ENCODE data around the gene COG1.

COG1 gene

DNA sequence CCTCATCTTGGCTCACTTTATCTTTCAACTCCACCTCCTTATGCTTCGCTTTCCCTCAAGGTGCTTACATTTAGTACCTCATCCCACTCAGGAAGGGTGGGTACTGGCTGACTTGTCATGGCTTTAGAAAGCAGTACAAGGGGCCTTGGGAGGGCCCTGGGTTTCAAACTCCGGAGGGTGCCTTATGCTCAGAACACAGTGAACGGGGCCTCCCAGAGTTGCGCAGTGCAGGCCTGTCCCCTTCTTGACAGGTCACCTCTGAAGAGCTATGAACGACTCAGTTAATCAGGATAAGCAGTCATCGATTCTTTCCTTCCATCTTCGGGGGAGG is 6.0 kb downstream of the COG1 start:
- DNase-seq (ENCODE audit: low read depth in 2 of 2): no peak

DNA sequence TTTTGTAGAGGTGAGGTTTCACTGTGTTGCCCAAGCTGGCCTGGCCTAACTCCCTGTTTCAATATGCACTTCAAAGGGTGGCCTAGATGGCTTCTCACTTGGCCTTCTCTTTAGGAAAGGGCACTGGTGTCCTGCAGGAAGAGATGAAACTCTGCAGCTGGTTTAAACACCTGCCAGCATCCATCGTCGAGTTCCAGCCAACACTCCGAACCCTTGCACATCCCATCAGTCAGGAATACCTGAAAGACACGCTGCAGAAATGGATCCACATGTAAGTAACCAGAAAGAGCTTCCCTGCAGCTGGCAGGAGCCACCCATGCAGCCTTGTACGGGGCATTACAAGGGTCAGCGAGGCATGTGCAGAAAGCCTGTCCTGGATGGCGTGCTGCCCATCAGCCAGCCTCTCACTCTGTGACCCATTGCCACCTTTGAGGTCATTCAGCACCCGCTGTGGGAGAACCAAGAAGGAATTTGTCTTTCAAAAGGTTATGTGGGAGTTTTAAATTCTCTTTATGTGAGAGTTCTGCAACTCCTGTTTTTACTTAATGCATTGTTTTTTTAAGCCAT is 7.0 kb downstream of the COG1 start:
- DNase-seq (ENCODE audit: low read depth in 2 of 2): no peak

DNA sequence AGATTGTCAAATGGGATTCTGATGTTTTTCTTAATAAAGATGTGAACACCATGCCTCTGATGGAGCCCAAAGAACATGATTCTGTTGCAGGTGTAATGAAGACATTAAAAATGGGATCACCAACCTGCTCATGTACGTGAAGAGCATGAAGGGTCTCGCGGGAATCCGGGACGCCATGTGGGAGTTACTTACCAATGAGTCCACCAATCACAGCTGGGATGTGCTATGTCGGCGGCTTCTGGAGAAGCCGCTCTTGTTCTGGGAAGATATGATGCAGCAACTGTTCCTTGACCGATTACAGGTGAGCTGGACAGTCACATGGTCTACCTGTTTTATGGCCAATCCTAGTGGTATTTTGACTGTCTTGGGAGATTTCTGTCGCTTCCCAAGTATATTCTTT is 7.6 kb downstream of the COG1 start:
- DNase-seq (ENCODE audit: low read depth in 2 of 2): no peak

DNA sequence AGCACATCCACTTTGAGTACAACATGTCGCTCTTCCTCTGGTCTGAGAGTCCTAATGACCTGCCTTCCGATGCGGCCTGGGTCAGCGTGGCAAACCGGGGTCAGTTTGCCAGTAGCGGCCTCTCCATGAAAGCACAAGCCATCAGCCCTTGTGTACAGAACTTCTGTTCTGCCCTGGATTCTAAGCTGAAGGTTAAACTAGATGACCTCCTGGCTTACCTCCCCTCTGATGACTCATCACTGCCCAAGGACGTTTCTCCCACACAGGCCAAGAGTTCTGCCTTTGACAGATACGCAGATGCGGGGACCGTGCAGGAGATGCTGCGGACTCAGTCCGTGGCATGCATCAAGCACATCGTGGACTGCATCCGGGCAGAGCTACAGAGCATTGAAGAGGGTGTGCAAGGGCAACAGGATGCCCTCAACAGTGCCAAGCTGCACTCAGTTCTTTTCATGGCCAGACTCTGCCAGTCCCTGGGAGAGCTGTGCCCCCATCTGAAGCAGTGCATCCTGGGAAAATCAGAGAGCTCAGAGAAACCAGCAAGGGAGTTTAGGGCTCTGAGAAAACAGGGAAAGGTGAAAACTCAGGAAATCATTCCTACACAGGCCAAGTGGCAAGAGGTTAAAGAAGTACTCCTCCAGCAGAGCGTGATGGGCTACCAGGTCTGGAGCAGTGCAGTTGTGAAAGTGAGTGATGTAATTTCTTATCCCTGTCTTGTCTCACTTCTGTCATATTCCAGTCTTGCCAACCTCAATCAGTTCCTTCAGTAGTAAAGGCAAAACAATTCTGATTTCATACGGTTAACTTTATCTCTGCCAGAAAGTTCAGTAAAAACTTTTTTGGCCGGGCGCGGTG is 8.6 kb downstream of the COG1 start:
- no peak for DNase-seq (ENCODE audit: low read depth in 2 of 2)

DNA sequence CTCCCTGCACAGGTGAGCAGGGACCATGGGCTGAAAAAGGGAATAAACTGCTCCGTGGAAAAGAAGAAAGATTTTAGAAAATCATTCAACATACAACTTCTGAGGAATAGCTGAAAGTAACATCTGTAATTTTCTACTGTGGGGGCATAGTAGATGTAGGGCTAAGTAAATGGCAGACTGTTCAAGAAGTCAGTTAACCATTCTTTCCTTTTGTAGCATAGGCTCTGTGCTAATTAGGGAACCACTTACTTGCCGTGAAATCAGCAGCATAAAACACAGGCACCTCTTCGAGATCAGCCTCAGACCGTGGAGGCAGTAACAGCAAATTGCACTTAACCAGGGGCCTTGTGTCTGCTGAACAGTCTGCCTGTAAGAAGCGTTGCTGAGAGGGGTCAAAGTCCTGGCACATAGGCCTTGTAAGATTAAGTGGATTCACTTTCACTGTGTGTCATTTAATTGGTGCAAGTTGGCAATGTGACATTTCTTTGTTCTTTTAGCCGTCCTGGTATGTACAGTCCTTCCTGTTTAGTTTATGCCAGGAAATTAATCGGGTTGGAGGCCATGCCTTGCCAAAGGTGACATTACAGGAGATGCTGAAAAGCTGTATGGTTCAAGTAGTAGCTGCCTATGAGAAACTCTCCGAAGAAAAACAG is 10.4 kb downstream of the COG1 start:
- DNase-seq (ENCODE audit: low read depth in 2 of 2): no peak

DNA sequence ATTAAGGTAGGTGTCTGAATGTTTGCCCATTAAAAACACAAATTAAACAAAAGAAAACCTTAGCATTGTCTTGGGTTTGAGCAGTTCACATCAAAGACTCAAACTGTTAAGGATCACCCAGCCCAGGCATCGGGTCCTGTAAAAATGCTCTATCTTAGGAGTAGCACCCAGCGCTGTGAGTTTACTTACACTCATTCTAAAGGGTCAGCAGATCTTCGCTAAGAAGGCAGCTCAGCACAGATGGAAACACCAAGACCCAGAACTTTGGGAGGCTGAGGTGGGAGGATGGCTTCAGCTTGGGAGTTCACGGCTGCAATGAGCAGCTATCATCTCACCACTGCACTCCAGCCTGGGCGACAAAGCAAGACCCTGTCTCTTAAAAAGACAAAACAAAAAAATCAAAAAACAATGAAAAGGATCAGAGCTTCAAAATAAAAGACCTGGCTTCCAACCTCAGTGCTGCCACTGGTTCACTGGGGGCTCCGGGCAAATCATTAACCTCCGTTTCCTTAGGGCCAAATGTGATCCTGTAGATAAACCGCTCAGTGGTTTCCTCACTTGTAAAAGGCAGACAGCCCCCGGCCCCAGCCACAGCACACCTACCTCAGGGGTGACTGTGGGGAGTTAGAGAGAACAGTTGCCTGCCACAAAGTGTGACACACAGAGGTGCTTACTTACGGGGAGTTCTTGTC is 11.1 kb downstream of the COG1 start:
- DNase-seq (ENCODE audit: low read depth in 2 of 2): no peak

DNA sequence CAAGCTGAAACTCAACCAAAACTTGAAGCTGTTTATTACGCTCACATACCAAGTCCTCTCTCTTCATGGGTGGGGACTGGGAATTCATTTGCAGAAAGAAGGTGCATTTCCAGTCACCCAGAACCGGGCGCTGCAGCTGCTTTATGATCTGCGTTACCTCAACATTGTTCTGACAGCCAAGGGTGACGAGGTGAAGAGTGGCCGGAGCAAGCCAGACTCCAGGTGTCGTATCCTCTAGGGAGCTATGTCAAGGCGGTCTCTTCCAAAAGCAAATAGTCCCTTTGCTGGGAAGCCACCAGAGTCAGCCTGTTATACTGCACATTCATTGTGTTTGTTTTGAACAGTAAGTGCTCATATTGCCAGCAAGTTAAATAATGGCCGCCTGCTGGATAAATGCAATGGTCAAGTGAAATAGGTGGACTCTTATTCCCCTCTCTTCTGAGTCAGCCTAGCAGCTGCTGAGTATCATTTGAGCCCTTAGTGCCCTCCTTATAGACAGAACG is 12.7 kb downstream of the COG1 start:
- no peak for DNase-seq (ENCODE audit: low read depth in 2 of 2)

DNA sequence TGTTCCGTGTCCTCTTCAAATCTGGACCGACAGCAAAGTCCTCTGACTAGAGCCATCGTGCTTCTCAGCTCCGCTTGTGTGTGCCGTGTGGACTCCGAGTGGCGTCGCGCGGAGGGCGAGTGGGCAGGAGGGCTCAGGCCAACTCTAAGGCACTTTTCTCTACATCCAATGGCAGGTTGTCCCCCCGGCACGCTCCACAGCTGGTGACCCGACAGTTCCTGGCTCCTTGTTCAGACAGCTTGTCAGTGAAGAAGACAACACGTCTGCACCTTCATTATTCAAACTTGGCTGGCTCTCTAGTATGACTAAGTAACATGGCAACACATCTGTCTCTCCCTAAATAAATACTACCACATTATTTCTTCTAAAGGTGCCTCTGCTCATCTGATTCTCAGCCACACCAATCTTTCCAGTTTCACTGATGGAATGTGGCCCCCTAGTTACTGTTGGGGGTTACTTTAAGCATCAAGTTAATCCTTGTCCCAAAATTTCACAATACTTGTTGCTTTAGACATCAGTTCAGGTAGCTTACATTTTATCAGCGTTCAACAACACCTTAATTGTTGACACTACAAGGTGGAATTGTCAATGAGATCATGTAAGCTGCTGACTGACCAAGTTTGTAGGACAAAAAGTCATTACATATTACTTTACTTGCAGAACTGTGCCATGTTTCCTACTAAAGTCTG is 15.4 kb downstream of the COG1 start:
- no peak for DNase-seq (ENCODE audit: low read depth in 2 of 2)

DNA sequence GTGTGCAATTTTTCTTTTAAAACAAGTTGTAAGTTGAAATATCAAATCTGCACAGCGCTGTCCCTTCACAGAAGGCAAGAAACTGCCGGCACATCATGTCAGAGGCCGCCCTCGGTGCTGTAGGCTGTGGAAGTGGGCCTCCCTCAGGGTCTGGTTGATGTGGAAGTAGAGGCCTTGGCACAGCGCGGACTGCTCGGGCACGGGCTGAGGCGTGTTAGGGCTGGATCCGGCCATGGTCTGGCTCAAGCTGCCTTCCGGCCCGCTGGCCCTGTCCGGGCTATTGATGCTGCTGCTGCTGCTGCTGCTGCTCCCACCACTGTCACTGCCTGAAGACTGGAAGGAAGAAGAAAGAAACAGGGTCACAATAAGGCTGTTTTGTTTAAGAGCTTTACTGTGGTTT is 16.6 kb downstream of the COG1 start:
- DNase-seq (ENCODE audit: low read depth in 2 of 2): no peak

DNA sequence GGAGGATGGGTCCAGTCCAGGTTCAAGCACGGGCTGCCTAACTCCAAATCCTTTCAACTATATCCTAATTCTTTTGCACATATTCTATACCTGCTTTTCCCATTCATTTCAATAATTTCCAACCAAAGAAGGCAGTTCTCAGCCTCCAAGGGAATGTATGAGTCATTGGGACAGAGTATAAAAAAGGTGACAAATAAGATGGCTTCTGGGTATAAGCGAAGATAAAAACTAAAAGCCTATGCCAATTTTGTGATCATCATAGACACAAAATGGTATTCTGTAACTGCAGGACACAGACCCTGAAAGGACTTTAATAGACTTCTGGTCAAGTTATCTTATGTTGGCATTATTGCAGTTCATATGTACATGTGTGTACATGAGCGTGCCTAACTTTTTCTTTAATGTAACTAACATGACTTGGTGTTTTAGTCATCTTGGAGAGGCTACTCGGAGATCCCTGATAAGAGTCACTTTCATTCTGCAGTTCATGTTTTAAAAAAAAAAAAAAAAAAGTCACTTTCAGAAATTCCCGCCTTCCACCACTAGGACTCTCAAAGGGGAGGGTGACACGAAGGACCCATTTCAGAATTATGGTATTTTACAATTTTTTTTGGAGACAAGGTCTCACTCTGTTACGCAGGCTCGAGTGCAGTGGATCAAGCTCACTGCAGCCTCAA is 17.3 kb downstream of the COG1 start:
- no peak for DNase-seq (ENCODE audit: low read depth in 2 of 2)

DNA sequence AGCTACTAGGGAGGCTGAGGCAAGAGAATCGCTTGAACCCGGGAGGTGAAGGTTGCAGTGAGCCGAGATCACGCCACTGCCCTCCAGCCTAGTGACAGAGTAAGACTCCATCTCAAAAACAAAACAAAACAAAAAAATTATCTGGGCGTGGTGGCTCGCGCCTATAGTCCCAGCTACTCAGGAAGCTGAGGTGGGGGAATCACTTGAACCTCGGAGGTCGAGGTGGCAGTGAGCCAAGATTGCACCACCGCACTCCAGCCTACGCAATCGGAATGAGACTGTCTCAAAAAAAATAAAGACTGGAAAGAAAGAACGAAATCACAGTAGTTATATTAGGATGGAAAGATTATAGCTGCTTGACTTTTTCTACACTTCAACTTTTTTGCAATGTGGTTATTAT is 18.9 kb downstream of the COG1 start:
- peak in 1 of 2 donors; percentile 52 for DNase-seq (ENCODE audit: low read depth in 2 of 2)

DNA sequence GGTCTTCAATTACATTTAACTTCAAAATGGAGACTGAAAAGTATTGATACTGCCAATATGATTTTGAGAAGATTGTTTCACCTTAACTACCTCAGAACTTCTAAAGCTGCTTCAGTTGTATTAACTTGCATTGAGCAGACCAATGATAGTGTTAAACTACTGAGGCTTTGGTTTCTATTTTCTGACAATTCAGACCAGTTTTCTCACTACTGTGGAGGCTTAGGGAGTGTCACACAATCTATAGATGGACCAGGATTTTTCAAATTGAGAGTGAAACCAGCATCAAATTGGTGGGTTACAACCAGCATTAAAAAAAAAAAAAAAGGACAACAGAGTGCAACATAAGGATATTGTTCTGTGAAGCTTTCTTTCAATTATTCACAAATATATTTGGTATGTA is 21.2 kb downstream of the COG1 start:
- DNase-seq (ENCODE audit: low read depth in 2 of 2): no peak

DNA sequence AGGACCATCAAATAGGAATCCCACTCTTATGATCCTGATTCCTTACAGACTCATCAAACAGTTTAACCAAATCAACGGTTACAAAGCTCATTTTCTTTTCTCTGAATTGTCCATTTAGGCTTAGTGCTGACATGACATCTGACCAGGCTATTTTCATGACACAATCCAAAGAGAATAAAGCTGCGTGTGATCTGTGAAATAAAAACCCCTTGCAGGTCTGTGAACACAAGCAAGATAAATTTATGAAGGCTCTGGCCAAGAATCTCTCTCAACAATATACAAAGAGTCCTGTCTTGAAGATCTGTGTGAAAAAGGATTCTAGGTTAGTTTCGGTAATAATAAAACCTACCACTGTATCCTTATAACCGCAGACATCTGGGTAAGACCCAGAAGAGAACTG is 22.0 kb downstream of the COG1 start:
- DNase-seq (ENCODE audit: low read depth in 2 of 2): no peak

DNA sequence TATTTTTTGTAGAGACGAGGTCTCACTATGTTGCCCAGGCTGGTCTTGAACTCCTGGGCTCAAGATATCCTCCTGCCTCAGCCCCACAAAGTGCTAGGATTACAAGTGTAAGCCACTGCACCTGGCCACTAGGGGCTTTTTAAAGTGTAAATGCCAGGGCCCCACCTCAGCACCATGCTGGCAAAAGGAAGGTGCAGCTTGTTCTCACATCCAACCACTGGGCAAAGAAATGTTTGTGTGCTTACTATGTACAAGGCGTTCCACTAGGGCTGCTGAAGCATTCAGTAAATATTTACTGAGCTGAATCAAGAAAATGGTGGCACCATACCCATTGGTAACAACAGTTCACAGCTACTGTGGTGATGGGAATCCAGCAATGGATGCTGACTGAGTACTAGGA is 22.6 kb downstream of the COG1 start:
- DNase-seq (ENCODE audit: low read depth in 2 of 2): no peak

DNA sequence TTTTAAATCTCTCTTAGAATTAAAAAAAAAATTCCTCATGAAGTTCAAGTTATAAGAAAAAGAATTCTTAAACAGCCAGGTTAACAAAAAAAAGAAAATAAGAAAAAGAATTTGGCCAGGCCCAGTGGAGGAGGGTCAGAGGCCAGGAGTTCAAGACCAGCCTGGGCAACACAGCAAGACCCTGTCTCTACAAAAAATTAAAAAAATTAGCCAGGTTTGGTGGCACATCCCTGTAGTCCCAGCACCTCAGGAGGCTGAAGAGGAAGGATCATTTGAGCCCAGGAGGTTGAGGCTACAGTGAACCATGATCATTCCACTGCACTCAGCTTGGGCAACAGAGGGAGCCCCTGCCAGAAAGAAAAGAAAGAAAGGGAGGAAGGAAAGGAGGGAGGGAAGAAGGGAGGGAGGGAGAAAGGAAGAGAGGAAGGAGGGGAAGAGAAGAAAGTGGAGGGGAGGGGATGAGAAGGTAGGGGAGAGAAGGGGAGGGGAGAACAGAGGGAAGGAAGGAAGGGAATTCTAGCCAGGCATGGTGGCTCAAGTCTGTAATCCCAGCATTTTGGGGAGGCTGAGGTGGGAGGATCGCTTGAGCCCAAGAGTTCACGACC is 30.9 kb downstream of the COG1 start:
- no peak for DNase-seq (ENCODE audit: low read depth in 2 of 2)

DNA sequence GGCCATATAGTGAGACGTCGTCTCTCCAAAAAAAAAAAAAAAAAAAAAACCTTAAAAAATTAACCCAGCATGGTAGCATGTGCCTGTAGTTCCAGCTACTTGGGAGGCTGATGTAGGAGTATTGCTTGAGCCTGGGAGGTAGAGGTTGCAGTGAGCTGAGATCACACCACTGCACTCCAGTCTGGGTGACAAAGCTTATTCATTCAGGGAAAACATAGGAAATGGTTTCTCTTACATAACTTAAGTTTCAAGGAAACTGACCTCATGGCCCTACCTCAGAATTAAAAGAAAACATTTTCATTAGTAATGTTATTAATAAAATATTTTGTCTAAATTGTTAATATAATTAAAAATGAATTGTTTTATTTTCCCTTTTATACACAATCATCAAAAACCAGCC is 31.4 kb downstream of the COG1 start:
- no peak for DNase-seq (ENCODE audit: low read depth in 2 of 2)

DNA sequence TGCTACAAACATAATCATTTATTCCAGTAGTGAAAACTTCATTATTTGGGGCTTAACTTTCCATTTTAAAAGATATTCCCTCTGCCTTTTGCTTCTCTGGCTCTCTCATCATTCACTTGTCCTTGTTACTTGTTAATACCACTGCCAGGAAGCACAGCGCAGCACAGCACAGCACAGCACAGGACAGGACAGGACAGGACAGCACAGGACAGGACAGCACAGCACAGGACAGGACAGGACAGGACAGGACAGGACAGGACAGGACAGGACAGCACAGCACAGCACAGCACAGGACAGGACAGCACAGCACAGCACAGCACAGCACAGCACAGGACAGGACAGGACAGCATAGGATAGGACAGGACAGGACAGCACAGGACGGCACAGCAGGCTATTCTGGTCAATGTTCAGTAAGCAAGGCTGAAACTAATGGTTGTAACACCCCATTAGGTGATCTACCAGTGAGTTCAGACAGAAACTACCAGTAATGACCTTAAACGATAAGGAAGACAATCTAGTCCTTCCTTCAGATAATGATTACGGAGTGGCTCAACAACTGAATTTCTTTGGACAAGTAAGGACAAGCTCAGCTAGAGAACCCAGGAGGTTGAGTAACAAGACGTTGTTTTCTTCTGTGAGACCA is 31.9 kb downstream of the COG1 start:
- no peak for DNase-seq (ENCODE audit: low read depth in 2 of 2)

DNA sequence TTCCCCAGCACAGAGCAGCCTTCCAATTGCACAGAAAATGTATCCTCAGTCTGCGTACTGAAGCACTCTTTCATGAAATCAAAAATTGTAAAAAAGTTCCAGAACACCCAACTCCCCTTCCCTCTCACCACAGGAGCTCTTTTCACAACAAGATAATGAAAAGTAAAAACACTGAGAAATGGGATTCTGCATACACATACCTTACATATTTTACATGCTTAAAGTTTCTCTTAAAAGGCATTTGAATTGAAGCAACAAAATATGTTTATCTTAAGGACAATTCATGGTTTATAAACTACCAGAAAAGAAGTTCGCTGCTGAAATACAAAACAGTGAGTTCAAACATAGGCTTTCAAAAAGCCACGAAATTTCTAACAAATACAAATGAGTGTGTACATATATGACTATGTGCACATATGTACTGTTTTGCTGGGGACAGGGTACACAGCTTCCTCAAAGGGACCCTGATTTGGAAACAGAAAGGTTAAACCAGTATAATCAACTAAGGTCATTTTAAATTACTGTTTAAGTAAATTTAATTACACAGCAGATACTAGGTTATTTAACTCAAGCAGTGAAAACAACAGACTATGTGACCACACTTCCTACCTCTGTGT is 33.8 kb downstream of the COG1 start:
- no peak for DNase-seq (ENCODE audit: low read depth in 2 of 2)

DNA sequence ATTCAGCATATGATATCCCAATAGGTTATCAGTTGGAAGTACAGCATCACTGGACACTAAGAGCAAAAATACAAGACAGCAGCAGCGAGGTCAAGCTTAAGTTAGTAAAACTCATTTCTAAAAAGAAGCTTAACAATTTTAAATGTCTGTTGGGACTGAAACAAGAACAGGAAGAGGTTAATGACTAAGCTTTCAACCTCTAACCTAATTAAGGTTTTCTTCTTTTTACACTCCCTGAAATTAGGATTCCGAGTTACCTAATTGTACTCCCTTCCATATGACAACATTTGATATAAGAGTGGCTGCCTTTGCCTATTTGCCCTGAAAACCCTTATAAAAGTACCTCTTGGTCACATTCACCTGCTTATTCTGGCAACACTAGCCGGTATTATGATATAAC is 34.5 kb downstream of the COG1 start:
- DNase-seq (ENCODE audit: low read depth in 2 of 2): no peak

DNA sequence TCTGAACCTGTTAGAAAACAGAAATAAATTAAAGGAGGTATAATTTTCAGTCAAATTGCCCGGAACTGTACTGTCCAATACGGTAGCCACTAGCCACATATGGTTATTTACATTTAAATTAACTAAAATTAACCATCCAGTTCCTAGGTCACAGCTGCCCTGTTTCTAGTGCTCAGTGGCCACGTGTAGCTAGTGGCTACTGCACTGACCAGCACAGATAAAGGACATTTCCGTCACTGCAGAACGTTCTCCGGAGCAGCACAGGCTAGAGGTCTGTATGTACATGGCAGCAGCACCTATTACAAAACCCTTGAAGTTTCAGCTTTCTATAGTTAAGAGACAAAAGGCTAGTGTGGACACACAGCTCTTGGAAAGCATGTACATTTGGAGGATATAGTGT is 35.1 kb downstream of the COG1 start:
- no peak for DNase-seq (ENCODE audit: low read depth in 2 of 2)

Measured in stimulated activated CD8-positive, alpha-beta memory T cell treated with anti-CD3 and anti-CD28 coated beads, Interleukin-2, amount 100 ng/mL, for 48 hours (primary cell).